Testis (tissue), 3 donors: ENCODE measurements around the gene FBXL13. TPM values are rescaled to one million over a fixed set of nuclear protein-coding genes. Genes with fewer than 3 reads are reported as not detected.

Source experiments
- DNase-seq: peaks from one replicate; pipeline ENCODE4 v3.0.0-alpha.2; 2019
- H3K27ac ChIP-seq, 2 donors: fragments of 200-600 bp; sonication (generic); one replicate each; pipeline ENCODE4 v1.5.1; 2019
- H3K27me3 ChIP-seq: fragments of 200-600 bp; sonication (generic); one replicate; pipeline ENCODE4 v1.5.1; 2019
- H3K36me3 ChIP-seq: fragments of 200-600 bp; sonication (generic); one replicate; pipeline ENCODE4 v1.5.1; 2017; ENCODE audit warnings: low read depth; ENCODE audit errors: missing control alignments
- H3K4me1 ChIP-seq: fragments of 200-600 bp; sonication (generic); one replicate; pipeline ENCODE4 v1.5.1; 2019
- H3K4me3 ChIP-seq, 2 donors: fragments of 200-600 bp; sonication (generic); one replicate each; pipeline ENCODE4 v1.5.1; 2017 to 2019
- H3K9me3 ChIP-seq: fragments of 200-600 bp; sonication (generic); one replicate; pipeline ENCODE4 v1.5.1; 2017
- POLR2A ChIP-seq: fragments of 450-650 bp; IDR thresholded peaks from one replicate; pipeline ENCODE4 v1.6.1; 2017; ENCODE audit warnings: antibody characterized with exemption, mild to moderate bottlenecking, moderate library complexity
- WGBS, 2 donors: methylation state at CpG; one replicate each; pipeline ENCODE4 v1.1.5; 2018; 5-methylcytosine and 5-hydroxymethylcytosine counted together
- intact Hi-C: fragments of 100-400 bp; cut with DNase I; formaldehyde crosslinking; loops from one replicate; pipeline ENCODE4 v1.15.1; 2023; ENCODE audit warnings: low total_unique reads
- polyA plus RNA-seq: library from polyadenylated mRNA; stranded (reverse); fragments of 350-450 nt; fragmentation: Illumina TruSeq; extraction: RNeasy Lipid Tissue Mini Kit (QIAGEN cat#74804); gene quantifications from one replicate; pipeline ENCODE4 v1.2.3, GENCODE V29; 2014; ENCODE audit warnings: low read depth, low replicate concordance; ENCODE audit not compliant: insufficient read depth
- total RNA-seq, 2 donors: library from RNA; depleted of rRNA; stranded (reverse); fragments of >200 nt; gene quantifications; one replicate each; pipeline ENCODE4 v1.2.3, GENCODE V29; 2016
- TF ChIP-seq, protein P1 (sequence below), 3 experiments: fragments of 450-650 bp in 2 of 3; fragments of 200-600 bp in 1 of 3; sonication (generic) in 1 of 3; IDR thresholded peaks; one replicate each; pipeline ENCODE4 v1.5.1; 2016 to 2019; ENCODE audit warnings: antibody characterized with exemption in 3 of 3, mild to moderate bottlenecking in 2 of 3, moderate library complexity in 1 of 3

The FBXL13 gene
- total and polyA plus RNA-seq, 3 donors from 2014 or later: 21.1 to 38.8 (median 28.6) TPM

DNA sequence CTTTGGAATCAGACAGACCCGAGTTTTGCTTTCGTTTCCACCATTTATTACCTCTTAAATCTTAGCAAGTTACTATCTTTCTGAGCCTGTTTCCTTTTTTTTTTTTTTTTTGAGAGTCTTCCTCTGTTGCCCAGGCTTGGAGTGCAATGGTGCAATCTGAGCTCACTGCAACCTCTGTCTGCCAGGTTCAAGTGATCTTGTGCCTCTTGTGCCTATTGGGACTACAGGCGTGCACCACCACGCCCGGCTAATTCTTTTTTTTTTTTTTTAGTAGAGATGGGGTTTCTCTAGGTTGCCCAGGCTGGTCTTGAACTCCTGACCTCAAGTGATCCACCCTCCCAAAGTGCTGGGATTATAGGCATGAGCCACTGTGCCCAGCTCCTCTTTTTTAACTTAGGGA lies 241.3 kb downstream of the FBXL13 start:
- Histone ChIP-seq H3K27ac (no peak overlapping the region), H3K36me3 (no peaks in the 10 kb centered on the region), H3K27me3 (no peaks in the 10 kb centered on the region), H3K4me3 (no peak overlapping the region), H3K4me1 (no peaks in the 10 kb centered on the region), H3K9me3 (no peaks in the 10 kb centered on the region)
- no peak for TF ChIP-seq POLR2A
- TF ChIP-seq, protein P1, sequence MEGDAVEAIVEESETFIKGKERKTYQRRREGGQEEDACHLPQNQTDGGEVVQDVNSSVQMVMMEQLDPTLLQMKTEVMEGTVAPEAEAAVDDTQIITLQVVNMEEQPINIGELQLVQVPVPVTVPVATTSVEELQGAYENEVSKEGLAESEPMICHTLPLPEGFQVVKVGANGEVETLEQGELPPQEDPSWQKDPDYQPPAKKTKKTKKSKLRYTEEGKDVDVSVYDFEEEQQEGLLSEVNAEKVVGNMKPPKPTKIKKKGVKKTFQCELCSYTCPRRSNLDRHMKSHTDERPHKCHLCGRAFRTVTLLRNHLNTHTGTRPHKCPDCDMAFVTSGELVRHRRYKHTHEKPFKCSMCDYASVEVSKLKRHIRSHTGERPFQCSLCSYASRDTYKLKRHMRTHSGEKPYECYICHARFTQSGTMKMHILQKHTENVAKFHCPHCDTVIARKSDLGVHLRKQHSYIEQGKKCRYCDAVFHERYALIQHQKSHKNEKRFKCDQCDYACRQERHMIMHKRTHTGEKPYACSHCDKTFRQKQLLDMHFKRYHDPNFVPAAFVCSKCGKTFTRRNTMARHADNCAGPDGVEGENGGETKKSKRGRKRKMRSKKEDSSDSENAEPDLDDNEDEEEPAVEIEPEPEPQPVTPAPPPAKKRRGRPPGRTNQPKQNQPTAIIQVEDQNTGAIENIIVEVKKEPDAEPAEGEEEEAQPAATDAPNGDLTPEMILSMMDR (IDR thresholded peaks at IDR 0.05): no peak
- intact Hi-C loops: no loop called here
- no peak for DNase-seq
- WGBS, 2 donors: 80 to 87% methylated on average over 5 of the region's 5 CpGs

DNA sequence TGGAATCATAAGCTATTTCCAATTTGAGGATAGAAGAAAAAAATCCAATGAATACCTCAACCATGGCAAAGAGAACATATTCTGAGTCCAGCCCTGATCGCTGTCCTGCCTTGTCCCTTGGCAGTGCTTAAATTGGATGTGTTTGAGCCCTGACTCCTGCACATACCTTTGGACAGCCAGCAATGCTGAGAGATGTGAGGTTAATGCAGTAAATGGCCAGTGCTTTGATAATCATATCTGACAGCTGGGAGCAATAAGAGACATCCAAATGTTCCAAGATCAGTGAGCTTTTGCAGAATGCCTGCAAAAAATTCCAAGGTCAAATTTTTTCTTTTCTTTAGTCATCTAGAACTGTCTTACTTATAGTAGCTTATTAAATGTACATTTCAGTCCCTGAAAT lies 241.9 kb downstream of the FBXL13 start:
- no peaks in the 10 kb centered on the region for H3K27me3 ChIP-seq
- no peak for DNase-seq
- intact Hi-C loops: no loop called here
- no peaks in the 10 kb centered on the region for H3K36me3 ChIP-seq
- no peak overlapping the region for H3K4me3 ChIP-seq
- no peaks in the 10 kb centered on the region for H3K9me3 ChIP-seq
- H3K27ac ChIP-seq: no peak overlapping the region
- TF ChIP-seq POLR2A: no peak
- TF ChIP-seq, protein P1 (IDR thresholded peaks at IDR 0.05): no peak
- WGBS, 2 donors: 43 to 61% methylated on average over 1 of the region's 1 CpG
- no peaks in the 10 kb centered on the region for H3K4me1 ChIP-seq

DNA sequence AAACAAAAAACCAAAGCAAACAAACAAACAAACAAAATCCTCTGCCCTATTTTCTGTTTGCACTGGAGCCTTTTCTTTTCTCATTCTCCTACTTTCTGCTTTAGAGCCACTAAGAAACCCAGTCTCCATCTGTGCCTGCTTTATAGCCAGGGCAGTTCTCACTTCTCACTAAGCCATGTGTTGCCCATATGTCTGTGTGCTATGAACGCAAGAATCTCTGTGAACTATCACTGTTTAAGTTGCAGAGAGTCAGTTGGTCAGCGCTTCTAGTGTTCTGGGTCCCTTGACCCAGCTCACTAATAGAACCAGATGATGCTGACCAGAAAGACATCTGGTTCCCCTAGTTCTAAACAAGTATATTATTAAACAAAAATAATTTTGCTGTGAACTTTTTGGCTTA lies 244.4 kb downstream of the FBXL13 start:
- no peak for DNase-seq
- intact Hi-C loops: no loop called here
- Histone ChIP-seq H3K36me3 (no peaks in the 10 kb centered on the region), H3K9me3 (no peaks in the 10 kb centered on the region), H3K27me3 (no peaks in the 10 kb centered on the region), H3K27ac (no peak overlapping the region), H3K4me3 (no peak overlapping the region), H3K4me1 (no peaks in the 10 kb centered on the region)
- no peak for TF ChIP-seq POLR2A
- TF ChIP-seq, protein P1 (IDR thresholded peaks at IDR 0.05): no peak
- WGBS, 2 donors: 76 to 83% methylated on average over 2 of the region's 2 CpGs

DNA sequence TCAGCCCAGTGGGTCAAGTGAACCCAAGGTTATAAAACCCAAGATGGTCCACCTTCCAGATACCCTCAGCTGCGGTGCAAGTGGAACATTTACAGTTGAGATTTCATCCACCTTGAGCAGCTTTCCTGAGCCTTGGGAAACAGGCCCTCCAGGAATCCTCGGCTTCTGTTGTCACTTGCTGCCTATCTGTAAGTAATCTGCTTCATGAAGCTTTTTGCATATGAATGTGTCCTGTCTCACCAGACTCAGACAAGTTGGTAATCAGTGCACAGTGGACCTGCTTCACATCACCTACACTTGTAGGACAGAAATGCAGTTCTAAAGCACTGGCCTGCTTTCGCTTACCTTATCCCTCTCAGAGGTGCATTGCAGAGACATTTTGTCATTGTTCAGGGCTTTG lies 245.5 kb downstream of the FBXL13 start:
- no peak for DNase-seq
- Histone ChIP-seq H3K9me3 (no peaks in the 10 kb centered on the region), H3K27me3 (no peaks in the 10 kb centered on the region), H3K4me1 (no peaks in the 10 kb centered on the region), H3K4me3 (no peak overlapping the region), H3K27ac (no peak overlapping the region), H3K36me3 (no peaks in the 10 kb centered on the region)
- TF ChIP-seq POLR2A: no peak
- TF ChIP-seq, protein P1 (IDR thresholded peaks at IDR 0.05): no peak
- WGBS, 2 donors: 90 to 100% methylated on average over 3 of the region's 3 CpGs
- intact Hi-C loops: no loop called here

DNA sequence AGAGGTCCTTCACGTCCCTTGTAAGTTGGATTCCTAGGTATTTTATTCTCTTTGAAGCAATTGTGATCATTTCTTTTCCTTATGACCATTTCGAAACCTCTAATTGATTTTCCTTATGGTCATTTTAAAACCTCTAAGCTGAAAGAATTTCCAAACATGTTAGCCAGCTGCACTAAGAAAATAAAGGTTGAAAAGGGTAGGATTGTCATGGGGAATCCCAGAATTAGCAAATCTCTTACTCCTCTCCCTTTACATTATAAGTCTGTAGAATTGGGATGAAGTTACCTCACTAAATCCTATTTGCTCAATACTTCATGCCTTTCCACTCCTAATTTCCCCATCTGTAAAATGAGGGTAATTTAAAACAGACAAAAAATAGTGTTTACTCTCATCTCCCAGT lies 246.3 kb downstream of the FBXL13 start:
- intact Hi-C loops: no loop called here

More for the DNA sequence above, 246.3 kb downstream of the FBXL13 start:
- TF ChIP-seq, protein P1 (IDR thresholded peaks at IDR 0.05): no peak
- no peak for TF ChIP-seq POLR2A
- WGBS, 2 donors: 96 to 97% methylated on average over 2 of the region's 2 CpGs
- H3K27me3 ChIP-seq: no peaks in the 10 kb centered on the region
- DNase-seq: no peak
- no peak overlapping the region for H3K27ac ChIP-seq
- H3K9me3 ChIP-seq: no peaks in the 10 kb centered on the region
- H3K4me3 ChIP-seq: no peak overlapping the region
- H3K36me3 ChIP-seq: no peaks in the 10 kb centered on the region
- no peaks in the 10 kb centered on the region for H3K4me1 ChIP-seq
